ENCODE results near the gene PATZ1. TPM values are rescaled to one million over a fixed set of nuclear protein-coding genes. Genes with fewer than 3 reads are reported as not detected.
A peak's percentile ranks its signal among the peaks of the same experiment; 100 is the strongest.

The PATZ1 gene
- total and polyA plus RNA-seq, 9 of the 15 experiments (the other 6 are each of a cell fraction or from before 2014, with no cell fraction given), result 0.63 to 7.8 (median 4.2) TPM

DNA sequence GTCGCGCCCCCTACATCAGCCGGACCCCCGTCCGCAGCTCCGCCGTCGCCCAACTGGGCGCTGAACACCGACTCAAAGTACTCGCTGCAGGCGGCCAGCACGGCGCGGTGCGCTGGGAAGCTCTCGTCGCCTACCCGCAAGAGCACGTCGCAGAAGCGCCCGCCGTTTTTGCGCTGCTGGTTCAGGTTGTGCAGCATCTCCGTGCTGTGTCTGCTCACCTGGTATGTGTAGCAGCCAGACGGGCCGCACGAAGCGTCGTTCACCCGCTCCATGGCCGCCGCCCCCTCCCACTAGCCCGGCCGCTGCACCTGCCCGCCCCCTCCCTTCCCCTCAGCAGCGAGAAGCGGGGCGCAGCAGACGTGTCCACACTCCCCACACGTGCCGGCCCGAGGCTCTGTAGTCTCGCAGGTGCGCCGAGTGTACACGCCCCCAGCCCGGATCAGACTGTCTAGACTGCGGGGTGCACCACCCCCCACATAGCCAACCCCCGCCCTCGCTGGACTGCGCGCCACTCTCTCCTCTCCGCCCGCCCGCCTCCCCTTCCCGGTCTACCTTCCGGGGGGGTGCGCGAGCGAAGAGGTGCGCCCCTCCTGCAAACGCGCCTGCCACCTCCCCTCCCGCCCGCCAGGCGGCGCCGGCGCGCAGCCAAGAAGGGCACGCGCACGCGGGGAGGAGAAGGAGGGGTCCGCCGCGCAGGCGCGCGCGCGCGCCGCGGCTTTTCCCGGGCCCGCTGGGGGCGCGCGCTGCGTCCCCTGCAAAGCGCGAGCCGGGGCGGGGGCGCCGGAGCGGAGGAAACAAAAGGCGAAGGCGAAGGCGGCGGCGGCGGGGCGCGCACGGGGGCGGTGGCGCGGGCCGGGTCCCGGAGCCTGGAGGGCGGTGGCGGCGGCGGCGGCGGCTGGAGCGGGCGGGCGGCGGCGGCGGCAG lies 553 bp downstream of the PATZ1 start (continued):
- TF ChIP-seq, protein P1, sequence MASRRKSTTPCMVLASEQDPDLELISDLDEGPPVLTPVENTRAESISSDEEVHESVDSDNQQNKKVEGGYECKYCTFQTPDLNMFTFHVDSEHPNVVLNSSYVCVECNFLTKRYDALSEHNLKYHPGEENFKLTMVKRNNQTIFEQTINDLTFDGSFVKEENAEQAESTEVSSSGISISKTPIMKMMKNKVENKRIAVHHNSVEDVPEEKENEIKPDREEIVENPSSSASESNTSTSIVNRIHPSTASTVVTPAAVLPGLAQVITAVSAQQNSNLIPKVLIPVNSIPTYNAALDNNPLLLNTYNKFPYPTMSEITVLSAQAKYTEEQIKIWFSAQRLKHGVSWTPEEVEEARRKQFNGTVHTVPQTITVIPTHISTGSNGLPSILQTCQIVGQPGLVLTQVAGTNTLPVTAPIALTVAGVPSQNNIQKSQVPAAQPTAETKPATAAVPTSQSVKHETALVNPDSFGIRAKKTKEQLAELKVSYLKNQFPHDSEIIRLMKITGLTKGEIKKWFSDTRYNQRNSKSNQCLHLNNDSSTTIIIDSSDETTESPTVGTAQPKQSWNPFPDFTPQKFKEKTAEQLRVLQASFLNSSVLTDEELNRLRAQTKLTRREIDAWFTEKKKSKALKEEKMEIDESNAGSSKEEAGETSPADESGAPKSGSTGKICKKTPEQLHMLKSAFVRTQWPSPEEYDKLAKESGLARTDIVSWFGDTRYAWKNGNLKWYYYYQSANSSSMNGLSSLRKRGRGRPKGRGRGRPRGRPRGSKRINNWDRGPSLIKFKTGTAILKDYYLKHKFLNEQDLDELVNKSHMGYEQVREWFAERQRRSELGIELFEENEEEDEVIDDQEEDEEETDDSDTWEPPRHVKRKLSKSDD (conservative IDR thresholded peaks at IDR 0.05; ENCODE audit: low read length), result no peak
- TF ChIP-seq, protein P2, sequence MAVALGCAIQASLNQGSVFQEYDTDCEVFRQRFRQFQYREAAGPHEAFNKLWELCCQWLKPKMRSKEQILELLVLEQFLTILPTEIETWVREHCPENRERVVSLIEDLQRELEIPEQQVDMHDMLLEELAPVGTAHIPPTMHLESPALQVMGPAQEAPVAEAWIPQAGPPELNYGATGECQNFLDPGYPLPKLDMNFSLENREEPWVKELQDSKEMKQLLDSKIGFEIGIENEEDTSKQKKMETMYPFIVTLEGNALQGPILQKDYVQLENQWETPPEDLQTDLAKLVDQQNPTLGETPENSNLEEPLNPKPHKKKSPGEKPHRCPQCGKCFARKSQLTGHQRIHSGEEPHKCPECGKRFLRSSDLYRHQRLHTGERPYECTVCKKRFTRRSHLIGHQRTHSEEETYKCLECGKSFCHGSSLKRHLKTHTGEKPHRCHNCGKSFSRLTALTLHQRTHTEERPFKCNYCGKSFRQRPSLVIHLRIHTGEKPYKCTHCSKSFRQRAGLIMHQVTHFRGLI (CRISPR knock-in tag; IDR thresholded peaks at IDR 0.05), result no peak
- no peak for TF ChIP-seq ZNF408 (CRISPR knock-in tag; IDR thresholded peaks at IDR 0.05; ENCODE audit: low read depth)
- TF ChIP-seq ZNF124 (CRISPR knock-in tag; IDR thresholded peaks at IDR 0.05), result no peak
- TF ChIP-seq BRCA1 (IDR thresholded peaks at IDR 0.05), result no peak
- TF ChIP-seq BRCA1 (CRISPR knock-in tag; IDR thresholded peaks at IDR 0.05), result no peak
- TF ChIP-seq, protein P3, sequence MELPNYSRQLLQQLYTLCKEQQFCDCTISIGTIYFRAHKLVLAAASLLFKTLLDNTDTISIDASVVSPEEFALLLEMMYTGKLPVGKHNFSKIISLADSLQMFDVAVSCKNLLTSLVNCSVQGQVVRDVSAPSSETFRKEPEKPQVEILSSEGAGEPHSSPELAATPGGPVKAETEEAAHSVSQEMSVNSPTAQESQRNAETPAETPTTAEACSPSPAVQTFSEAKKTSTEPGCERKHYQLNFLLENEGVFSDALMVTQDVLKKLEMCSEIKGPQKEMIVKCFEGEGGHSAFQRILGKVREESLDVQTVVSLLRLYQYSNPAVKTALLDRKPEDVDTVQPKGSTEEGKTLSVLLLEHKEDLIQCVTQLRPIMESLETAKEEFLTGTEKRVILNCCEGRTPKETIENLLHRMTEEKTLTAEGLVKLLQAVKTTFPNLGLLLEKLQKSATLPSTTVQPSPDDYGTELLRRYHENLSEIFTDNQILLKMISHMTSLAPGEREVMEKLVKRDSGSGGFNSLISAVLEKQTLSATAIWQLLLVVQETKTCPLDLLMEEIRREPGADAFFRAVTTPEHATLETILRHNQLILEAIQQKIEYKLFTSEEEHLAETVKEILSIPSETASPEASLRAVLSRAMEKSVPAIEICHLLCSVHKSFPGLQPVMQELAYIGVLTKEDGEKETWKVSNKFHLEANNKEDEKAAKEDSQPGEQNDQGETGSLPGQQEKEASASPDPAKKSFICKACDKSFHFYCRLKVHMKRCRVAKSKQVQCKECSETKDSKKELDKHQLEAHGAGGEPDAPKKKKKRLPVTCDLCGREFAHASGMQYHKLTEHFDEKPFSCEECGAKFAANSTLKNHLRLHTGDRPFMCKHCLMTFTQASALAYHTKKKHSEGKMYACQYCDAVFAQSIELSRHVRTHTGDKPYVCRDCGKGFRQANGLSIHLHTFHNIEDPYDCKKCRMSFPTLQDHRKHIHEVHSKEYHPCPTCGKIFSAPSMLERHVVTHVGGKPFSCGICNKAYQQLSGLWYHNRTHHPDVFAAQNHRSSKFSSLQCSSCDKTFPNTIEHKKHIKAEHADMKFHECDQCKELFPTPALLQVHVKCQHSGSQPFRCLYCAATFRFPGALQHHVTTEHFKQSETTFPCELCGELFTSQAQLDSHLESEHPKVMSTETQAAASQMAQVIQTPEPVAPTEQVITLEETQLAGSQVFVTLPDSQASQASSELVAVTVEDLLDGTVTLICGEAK (IDR thresholded peaks at IDR 0.05), result no peak
- TF ChIP-seq, protein P3 (CRISPR knock-in tag; IDR thresholded peaks at IDR 0.05), result no peak
- TF ChIP-seq BCOR (IDR thresholded peaks at IDR 0.05), result no peak
- no peak for TF ChIP-seq HNRNPL (IDR thresholded peaks at IDR 0.05; ENCODE audit: low read depth, low read length)
- 0 out of 2 replicates have a peak, but pooled peaks have one; percentile 13 for TF ChIP-seq ZNF444 (CRISPR knock-in tag; IDR thresholded peaks at IDR 0.05)
- no peak for TF ChIP-seq ELF4 (CRISPR knock-in tag; IDR thresholded peaks at IDR 0.05)

Measured in K562 (cell line).